Stimulated activated CD8-positive, alpha-beta memory T cell treated with anti-CD3 and anti-CD28 coated beads, Interleukin-15, amount 100 ng/mL, for 1 hour (primary cell): ENCODE results near the gene RALBP1.
A peak's percentile ranks its signal among the peaks of the same experiment; 100 is the strongest.
"Not testable (repeated sequence)": the region's sequence is repeated elsewhere in the genome, so short reads cannot be mapped to it uniquely, and the experiment has no call there.

Source experiments
- DNase-seq: peaks from one replicate; pipeline ENCODE4 v3.0.0-alpha.2; 2020; ENCODE audit warnings: low read depth

Gene RALBP1

GRCh38 chr18:9454061-9454703 lies 21.1 kb upstream of the RALBP1 start:
- no peak for DNase-seq

- DNase-seq: no peak
These were observed 19.4 kb upstream of the RALBP1 start for GRCh38 chr18:9455718-9456511.

- no peak for DNase-seq
These were observed 9.2 kb upstream of the RALBP1 start for GRCh38 chr18:9466127-9466526.

GRCh38 chr18:9466846-9467245 lies 8.5 kb upstream of the RALBP1 start:
- no peak for DNase-seq

GRCh38 chr18:9468998-9469397 lies 6.3 kb upstream of the RALBP1 start:
- DNase-seq: no peak

GRCh38 chr18:9469685-9470084 lies 5.6 kb upstream of the RALBP1 start:
- no peak for DNase-seq

- DNase-seq: no peak
These were observed 968 bp upstream of the RALBP1 start for GRCh38 chr18:9474108-9474982.

- DNase-seq: peak; percentile 11
These were observed 604 bp downstream of the RALBP1 start for GRCh38 chr18:9475643-9476591.

- DNase-seq: not testable (repeated sequence)
These were observed 1.6 kb downstream of the RALBP1 start for GRCh38 chr18:9476949-9477348.

GRCh38 chr18:9477509-9477908 lies 2.2 kb downstream of the RALBP1 start:
- DNase-seq: no peak

- no peak for DNase-seq
These were observed 3.2 kb downstream of the RALBP1 start for GRCh38 chr18:9478545-9478944.

GRCh38 chr18:9482790-9483189 lies 7.5 kb downstream of the RALBP1 start:
- no peak for DNase-seq

- DNase-seq: no peak
These were observed 8.2 kb downstream of the RALBP1 start for GRCh38 chr18:9483526-9483925.

GRCh38 chr18:9484856-9485255 lies 9.5 kb downstream of the RALBP1 start:
- DNase-seq: not testable (repeated sequence)

- DNase-seq: no peak
These were observed 13.2 kb downstream of the RALBP1 start for GRCh38 chr18:9488538-9488937.

- no peak for DNase-seq
These were observed 19.5 kb downstream of the RALBP1 start for GRCh38 chr18:9494778-9495331.

- no peak for DNase-seq
These were observed 20.2 kb downstream of the RALBP1 start for GRCh38 chr18:9495465-9495864.

- no peak for DNase-seq
These were observed 20.8 kb downstream of the RALBP1 start for GRCh38 chr18:9495916-9496705.

- no peak for DNase-seq
These were observed 30.9 kb downstream of the RALBP1 start for GRCh38 chr18:9506046-9506792.
